ENCODE data around the gene TOR3A. TPM values are rescaled to one million over a fixed set of nuclear protein-coding genes. Genes with fewer than 3 reads are reported as not detected.

TOR3A gene
- total RNA-seq, 1 experiment from 2014 or later, result 51.5 TPM

DNA sequence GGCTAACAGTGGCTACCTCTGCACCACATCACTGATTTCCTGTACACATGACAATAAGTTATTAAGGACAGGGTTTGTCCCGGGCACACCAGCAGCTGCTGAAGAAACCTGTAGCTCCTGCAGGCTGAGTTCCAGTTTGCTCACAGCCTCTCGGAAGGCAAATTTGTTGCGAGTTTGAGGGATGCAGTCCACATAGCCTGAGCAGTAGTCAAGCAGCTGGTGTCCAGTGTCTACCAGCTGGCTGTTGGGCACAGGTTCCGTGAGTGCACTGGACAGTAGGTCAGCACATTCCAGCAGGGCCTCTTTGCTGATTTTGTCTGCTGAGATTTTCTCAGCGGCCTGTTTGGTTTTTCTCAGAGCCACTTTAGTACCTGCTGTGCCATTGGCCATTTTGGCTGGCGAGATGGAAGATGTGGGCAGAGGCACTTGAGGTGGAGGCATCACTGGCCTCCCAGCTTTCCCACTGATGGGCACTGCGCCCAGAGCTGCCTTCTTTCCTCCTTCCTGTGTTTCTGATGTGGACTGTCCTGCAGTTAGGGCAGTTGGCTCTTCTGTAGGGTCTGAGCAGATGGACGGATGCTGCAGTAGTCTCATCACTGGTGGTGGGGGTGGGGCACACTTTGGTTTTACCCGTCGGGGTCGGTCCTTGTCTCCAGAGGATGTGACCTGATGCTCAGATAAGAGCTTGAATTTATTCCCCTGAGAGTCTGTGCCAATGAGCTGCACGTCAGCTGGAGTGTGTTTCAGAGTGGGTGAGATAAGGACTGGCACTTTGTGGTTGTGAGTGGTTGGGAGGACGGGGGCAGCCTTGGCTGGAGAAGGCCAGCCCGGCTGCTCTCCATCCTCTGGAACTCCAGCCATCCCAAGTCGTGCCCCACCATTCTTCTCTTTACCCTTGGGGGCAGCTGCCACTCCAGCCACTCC lies 26.1 kb downstream of the TOR3A start:
- TF ChIP-seq, protein P1, sequence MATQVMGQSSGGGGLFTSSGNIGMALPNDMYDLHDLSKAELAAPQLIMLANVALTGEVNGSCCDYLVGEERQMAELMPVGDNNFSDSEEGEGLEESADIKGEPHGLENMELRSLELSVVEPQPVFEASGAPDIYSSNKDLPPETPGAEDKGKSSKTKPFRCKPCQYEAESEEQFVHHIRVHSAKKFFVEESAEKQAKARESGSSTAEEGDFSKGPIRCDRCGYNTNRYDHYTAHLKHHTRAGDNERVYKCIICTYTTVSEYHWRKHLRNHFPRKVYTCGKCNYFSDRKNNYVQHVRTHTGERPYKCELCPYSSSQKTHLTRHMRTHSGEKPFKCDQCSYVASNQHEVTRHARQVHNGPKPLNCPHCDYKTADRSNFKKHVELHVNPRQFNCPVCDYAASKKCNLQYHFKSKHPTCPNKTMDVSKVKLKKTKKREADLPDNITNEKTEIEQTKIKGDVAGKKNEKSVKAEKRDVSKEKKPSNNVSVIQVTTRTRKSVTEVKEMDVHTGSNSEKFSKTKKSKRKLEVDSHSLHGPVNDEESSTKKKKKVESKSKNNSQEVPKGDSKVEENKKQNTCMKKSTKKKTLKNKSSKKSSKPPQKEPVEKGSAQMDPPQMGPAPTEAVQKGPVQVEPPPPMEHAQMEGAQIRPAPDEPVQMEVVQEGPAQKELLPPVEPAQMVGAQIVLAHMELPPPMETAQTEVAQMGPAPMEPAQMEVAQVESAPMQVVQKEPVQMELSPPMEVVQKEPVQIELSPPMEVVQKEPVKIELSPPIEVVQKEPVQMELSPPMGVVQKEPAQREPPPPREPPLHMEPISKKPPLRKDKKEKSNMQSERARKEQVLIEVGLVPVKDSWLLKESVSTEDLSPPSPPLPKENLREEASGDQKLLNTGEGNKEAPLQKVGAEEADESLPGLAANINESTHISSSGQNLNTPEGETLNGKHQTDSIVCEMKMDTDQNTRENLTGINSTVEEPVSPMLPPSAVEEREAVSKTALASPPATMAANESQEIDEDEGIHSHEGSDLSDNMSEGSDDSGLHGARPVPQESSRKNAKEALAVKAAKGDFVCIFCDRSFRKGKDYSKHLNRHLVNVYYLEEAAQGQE (IDR thresholded peaks at IDR 0.05; ENCODE audit: insufficient read depth in 1 of 2, low read depth in 2 of 2, low read length in 1 of 2), result no peak
- TF ChIP-seq, protein P2, sequence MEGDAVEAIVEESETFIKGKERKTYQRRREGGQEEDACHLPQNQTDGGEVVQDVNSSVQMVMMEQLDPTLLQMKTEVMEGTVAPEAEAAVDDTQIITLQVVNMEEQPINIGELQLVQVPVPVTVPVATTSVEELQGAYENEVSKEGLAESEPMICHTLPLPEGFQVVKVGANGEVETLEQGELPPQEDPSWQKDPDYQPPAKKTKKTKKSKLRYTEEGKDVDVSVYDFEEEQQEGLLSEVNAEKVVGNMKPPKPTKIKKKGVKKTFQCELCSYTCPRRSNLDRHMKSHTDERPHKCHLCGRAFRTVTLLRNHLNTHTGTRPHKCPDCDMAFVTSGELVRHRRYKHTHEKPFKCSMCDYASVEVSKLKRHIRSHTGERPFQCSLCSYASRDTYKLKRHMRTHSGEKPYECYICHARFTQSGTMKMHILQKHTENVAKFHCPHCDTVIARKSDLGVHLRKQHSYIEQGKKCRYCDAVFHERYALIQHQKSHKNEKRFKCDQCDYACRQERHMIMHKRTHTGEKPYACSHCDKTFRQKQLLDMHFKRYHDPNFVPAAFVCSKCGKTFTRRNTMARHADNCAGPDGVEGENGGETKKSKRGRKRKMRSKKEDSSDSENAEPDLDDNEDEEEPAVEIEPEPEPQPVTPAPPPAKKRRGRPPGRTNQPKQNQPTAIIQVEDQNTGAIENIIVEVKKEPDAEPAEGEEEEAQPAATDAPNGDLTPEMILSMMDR (IDR thresholded peaks at IDR 0.05), result no peak
- TF ChIP-seq POLR2AphosphoS5 (IDR thresholded peaks at IDR 0.05; ENCODE audit: low read depth, low read length) (no peak), SIN3A (IDR thresholded peaks at IDR 0.05; ENCODE audit: borderline replicate concordance, insufficient read depth, low read depth, low read length) (no peak), TCF7L2 (IDR thresholded peaks at IDR 0.05; ENCODE audit: low read depth, low read length) (no peak)
- CTCF ChIA-PET, result no interaction called here
- ATAC-seq (no peak), DNase-seq (ENCODE audit: low read depth, low spot score) (no peak)
- BruUV-seq (replicated peaks), result no TSS peak
- in situ Hi-C loops (cut with HindIII; ENCODE audit: low pct_unique_long_range_greater_than_20kb, low sequenced_read_pairs), result no loop called here
- peaks cover 10% of the 10 kb centered on the region; the same call in 1 of the 2 replicates for H3K36me3 ChIP-seq (ENCODE audit: control insufficient read depth, insufficient read depth, low read length)
- H3K27me3 ChIP-seq (ENCODE audit: control insufficient read depth, insufficient read depth, low read length), result no peaks in the 10 kb centered on the region
- intact Hi-C loops (cut with micrococcal nuclease; ENCODE audit: unreplicated experiment), result no loop called here
- no peak overlapping the region for H3K4me3 ChIP-seq (ENCODE audit: low read depth in 2 of 2, low read length in 2 of 2)
- no peaks in the 10 kb centered on the region for H3K4me1 ChIP-seq (ENCODE audit: control insufficient read depth, insufficient read depth, low read length)
- H3K27ac ChIP-seq (ENCODE audit: low read length), result no peak overlapping the region
- POLR2A ChIA-PET, result no interaction called here
- H3K9me3 ChIP-seq (ENCODE audit: control insufficient read depth, insufficient read depth, low read depth, low read length), result no peaks in the 10 kb centered on the region

DNA sequence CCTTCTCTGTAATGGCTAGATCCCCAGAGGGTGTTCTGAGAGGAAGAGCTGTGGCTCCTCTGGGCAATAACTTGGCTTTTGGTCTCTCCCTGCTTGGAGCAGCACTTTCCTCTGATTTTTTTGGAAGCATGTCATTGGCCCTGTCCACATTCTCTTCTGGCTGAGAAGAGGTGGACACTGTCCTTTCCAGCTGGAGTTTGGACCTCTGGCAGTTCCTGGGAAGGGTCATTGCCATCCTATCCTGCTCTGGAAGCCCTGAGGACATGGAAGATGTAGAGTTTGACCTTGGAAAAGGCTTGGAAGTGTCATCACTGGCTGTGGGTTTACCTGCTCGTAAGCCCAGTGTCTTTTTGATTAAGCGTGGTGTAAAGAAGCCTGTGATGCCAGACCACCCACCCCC lies 26.8 kb downstream of the TOR3A start:
- in situ Hi-C loops (cut with HindIII; ENCODE audit: low pct_unique_long_range_greater_than_20kb, low sequenced_read_pairs), result no loop called here
- POLR2A ChIA-PET, result no interaction called here
- H3K4me3 ChIP-seq (ENCODE audit: low read depth in 2 of 2, low read length in 2 of 2), result no peak overlapping the region
- intact Hi-C loops (cut with micrococcal nuclease; ENCODE audit: unreplicated experiment), result no loop called here
- CTCF ChIA-PET, result no interaction called here
- ATAC-seq (no peak), DNase-seq (ENCODE audit: low read depth, low spot score) (no peak)
- H3K9me3 ChIP-seq (ENCODE audit: control insufficient read depth, insufficient read depth, low read depth, low read length), result no peaks in the 10 kb centered on the region
- H3K27ac ChIP-seq (ENCODE audit: low read length), result no peak overlapping the region
- H3K27me3 ChIP-seq (ENCODE audit: control insufficient read depth, insufficient read depth, low read length), result no peaks in the 10 kb centered on the region
- H3K36me3 ChIP-seq (ENCODE audit: control insufficient read depth, insufficient read depth, low read length), result peaks cover 10% of the 10 kb centered on the region; the same call in 1 of the 2 replicates
- TF ChIP-seq, protein P2 (IDR thresholded peaks at IDR 0.05), result no peak
- TF ChIP-seq TCF7L2 (IDR thresholded peaks at IDR 0.05; ENCODE audit: low read depth, low read length) (no peak), SIN3A (IDR thresholded peaks at IDR 0.05; ENCODE audit: borderline replicate concordance, insufficient read depth, low read depth, low read length) (no peak), POLR2AphosphoS5 (IDR thresholded peaks at IDR 0.05; ENCODE audit: low read depth, low read length) (no peak)
- TF ChIP-seq, protein P1 (IDR thresholded peaks at IDR 0.05; ENCODE audit: insufficient read depth in 1 of 2, low read depth in 2 of 2, low read length in 1 of 2), result no peak
- no peaks in the 10 kb centered on the region for H3K4me1 ChIP-seq (ENCODE audit: control insufficient read depth, insufficient read depth, low read length)
- BruUV-seq (replicated peaks), result no TSS peak
